ENCODE measurements around the gene CFAP74. TPM values are rescaled to one million over a fixed set of nuclear protein-coding genes. Genes with fewer than 3 reads are reported as not detected.

CFAP74 gene
- total and polyA plus RNA-seq, 2 experiments from 2014 or later: not detected

GRCh38 chr1:2041887-2042286, 38.3 kb upstream of the CFAP74 start:
- 92% methylated on average over 4 of the region's 4 CpGs for whole genome bisulfite sequencing (ENCODE audit: low lambda C conversion rate, missing lambda C conversion rate)
- Histone ChIP-seq H3K27me3 (no peaks in the 10 kb centered on the region), H3K79me2 (no peaks in the 10 kb centered on the region), H2AFZ (no peak overlapping the region), H3K4me1 (ENCODE audit: insufficient read depth) (peaks cover 13% of the 10 kb centered on the region), H4K20me1 (ENCODE audit: insufficient read depth, poor library complexity, severe bottlenecking) (no peaks in the 10 kb centered on the region), H3K4me3 (no peak overlapping the region), H3K27ac (no peak overlapping the region), H3K4me2 (no peak overlapping the region), H3K36me3 (replicated peaks; ENCODE audit: insufficient read depth, low read depth) (no peaks in the 10 kb centered on the region), H3K9me2 (replicated peaks; ENCODE audit: insufficient read depth) (no peaks in the 10 kb centered on the region), H3K9me3 (ENCODE audit: low read depth) (no peaks in the 10 kb centered on the region)
- DNase-seq (ENCODE audit: low spot score): no peak
- TF ChIP-seq, protein P1, sequence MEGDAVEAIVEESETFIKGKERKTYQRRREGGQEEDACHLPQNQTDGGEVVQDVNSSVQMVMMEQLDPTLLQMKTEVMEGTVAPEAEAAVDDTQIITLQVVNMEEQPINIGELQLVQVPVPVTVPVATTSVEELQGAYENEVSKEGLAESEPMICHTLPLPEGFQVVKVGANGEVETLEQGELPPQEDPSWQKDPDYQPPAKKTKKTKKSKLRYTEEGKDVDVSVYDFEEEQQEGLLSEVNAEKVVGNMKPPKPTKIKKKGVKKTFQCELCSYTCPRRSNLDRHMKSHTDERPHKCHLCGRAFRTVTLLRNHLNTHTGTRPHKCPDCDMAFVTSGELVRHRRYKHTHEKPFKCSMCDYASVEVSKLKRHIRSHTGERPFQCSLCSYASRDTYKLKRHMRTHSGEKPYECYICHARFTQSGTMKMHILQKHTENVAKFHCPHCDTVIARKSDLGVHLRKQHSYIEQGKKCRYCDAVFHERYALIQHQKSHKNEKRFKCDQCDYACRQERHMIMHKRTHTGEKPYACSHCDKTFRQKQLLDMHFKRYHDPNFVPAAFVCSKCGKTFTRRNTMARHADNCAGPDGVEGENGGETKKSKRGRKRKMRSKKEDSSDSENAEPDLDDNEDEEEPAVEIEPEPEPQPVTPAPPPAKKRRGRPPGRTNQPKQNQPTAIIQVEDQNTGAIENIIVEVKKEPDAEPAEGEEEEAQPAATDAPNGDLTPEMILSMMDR (IDR thresholded peaks at IDR 0.05; ENCODE audit: poor library complexity): no peak
- no peak for TF ChIP-seq EZH2 (IDR thresholded peaks at IDR 0.05; ENCODE audit: borderline replicate concordance)
- no peak for TF ChIP-seq EZH2phosphoT487 (IDR thresholded peaks at IDR 0.05; ENCODE audit: low read depth, severe bottlenecking, unreplicated experiment)

GRCh38 chr1:2041305-2041704, 37.7 kb upstream of the CFAP74 start:
- Histone ChIP-seq H3K79me2 (no peaks in the 10 kb centered on the region), H3K4me1 (ENCODE audit: insufficient read depth) (peaks cover 9% of the 10 kb centered on the region), H2AFZ (no peak overlapping the region), H3K4me2 (no peak overlapping the region), H4K20me1 (ENCODE audit: insufficient read depth, poor library complexity, severe bottlenecking) (no peaks in the 10 kb centered on the region), H3K4me3 (no peak overlapping the region), H3K9me2 (replicated peaks; ENCODE audit: insufficient read depth) (no peaks in the 10 kb centered on the region), H3K27ac (no peak overlapping the region), H3K9me3 (ENCODE audit: low read depth) (no peaks in the 10 kb centered on the region), H3K27me3 (no peaks in the 10 kb centered on the region), H3K36me3 (replicated peaks; ENCODE audit: insufficient read depth, low read depth) (no peaks in the 10 kb centered on the region)
- WGBS (ENCODE audit: low lambda C conversion rate, missing lambda C conversion rate): 91% methylated on average over 14 of the region's 15 CpGs
- DNase-seq (ENCODE audit: low spot score): no peak
- TF ChIP-seq EZH2phosphoT487 (IDR thresholded peaks at IDR 0.05; ENCODE audit: low read depth, severe bottlenecking, unreplicated experiment) (no peak), EZH2 (IDR thresholded peaks at IDR 0.05; ENCODE audit: borderline replicate concordance) (no peak)
- TF ChIP-seq, protein P1 (IDR thresholded peaks at IDR 0.05; ENCODE audit: poor library complexity): no peak

GRCh38 chr1:2039251-2039650, 35.7 kb upstream of the CFAP74 start:
- H3K27ac ChIP-seq: no peak overlapping the region
- no peak overlapping the region for H3K4me2 ChIP-seq
- no peak overlapping the region for H3K4me3 ChIP-seq
- no peaks in the 10 kb centered on the region for H3K4me1 ChIP-seq (ENCODE audit: insufficient read depth)
- H3K9me2 ChIP-seq (replicated peaks; ENCODE audit: insufficient read depth): no peaks in the 10 kb centered on the region
- DNase-seq (ENCODE audit: low spot score): no peak
- no peaks in the 10 kb centered on the region for H4K20me1 ChIP-seq (ENCODE audit: insufficient read depth, poor library complexity, severe bottlenecking)
- WGBS (ENCODE audit: low lambda C conversion rate, missing lambda C conversion rate): 71% methylated on average over 8 of the region's 8 CpGs
- no peak overlapping the region for H2AFZ ChIP-seq
- H3K36me3 ChIP-seq (replicated peaks; ENCODE audit: insufficient read depth, low read depth): no peaks in the 10 kb centered on the region
- no peaks in the 10 kb centered on the region for H3K9me3 ChIP-seq (ENCODE audit: low read depth)
- no peak for TF ChIP-seq EZH2 (IDR thresholded peaks at IDR 0.05; ENCODE audit: borderline replicate concordance)
- TF ChIP-seq, protein P1 (IDR thresholded peaks at IDR 0.05; ENCODE audit: poor library complexity): no peak
- no peak for TF ChIP-seq EZH2phosphoT487 (IDR thresholded peaks at IDR 0.05; ENCODE audit: low read depth, severe bottlenecking, unreplicated experiment)
- H3K27me3 ChIP-seq: no peaks in the 10 kb centered on the region
- H3K79me2 ChIP-seq: no peaks in the 10 kb centered on the region

DNA sequence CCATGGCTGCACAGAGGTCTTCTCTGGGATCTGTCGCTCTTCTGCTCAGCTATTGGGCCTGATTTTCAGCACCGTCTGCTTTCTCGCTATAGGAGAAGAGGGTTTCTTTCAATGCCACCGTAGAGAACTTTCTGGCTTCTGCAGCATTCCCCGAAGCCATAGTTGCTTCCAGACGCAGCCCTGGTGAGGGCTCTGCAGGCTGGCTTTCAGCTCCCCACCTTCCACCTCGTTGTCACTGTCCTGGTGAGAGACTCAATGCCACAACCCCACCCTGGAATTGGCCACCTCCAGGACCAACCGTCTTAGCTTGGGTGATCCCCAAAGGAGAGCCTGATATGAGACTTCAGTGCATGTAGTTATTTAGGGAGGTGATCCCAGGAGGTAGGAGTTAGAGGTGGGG, 34.6 kb upstream of the CFAP74 start:
- H4K20me1 ChIP-seq (ENCODE audit: insufficient read depth, poor library complexity, severe bottlenecking): no peaks in the 10 kb centered on the region

More for the DNA sequence above, 34.6 kb upstream of the CFAP74 start:
- no peak for DNase-seq (ENCODE audit: low spot score)
- 88% methylated on average over 8 of the region's 8 CpGs for WGBS (ENCODE audit: low lambda C conversion rate, missing lambda C conversion rate)
- Histone ChIP-seq H2AFZ (no peak overlapping the region), H3K27me3 (no peaks in the 10 kb centered on the region), H3K36me3 (replicated peaks; ENCODE audit: insufficient read depth, low read depth) (no peaks in the 10 kb centered on the region), H3K4me2 (no peak overlapping the region), H3K4me3 (no peak overlapping the region), H3K27ac (no peak overlapping the region), H3K9me3 (ENCODE audit: low read depth) (no peaks in the 10 kb centered on the region), H3K9me2 (replicated peaks; ENCODE audit: insufficient read depth) (no peaks in the 10 kb centered on the region), H3K4me1 (ENCODE audit: insufficient read depth) (no peaks in the 10 kb centered on the region), H3K79me2 (no peaks in the 10 kb centered on the region)
- TF ChIP-seq, protein P1 (IDR thresholded peaks at IDR 0.05; ENCODE audit: poor library complexity): no peak
- TF ChIP-seq EZH2 (IDR thresholded peaks at IDR 0.05; ENCODE audit: borderline replicate concordance) (no peak), EZH2phosphoT487 (IDR thresholded peaks at IDR 0.05; ENCODE audit: low read depth, severe bottlenecking, unreplicated experiment) (no peak)
